BLaER1 treated with 17β-estradiol and CSF1 and Interleukin-3, amounts not matched to agents 10 nM and 100 nM (cell line): Measurements from ENCODE around the gene PDE1C.

Source experiments
- H3K27ac ChIP-seq, 11 experiments: shearing (Covaris generic); formaldehyde crosslinking; 2 replicates each; pipeline ENCODE4 v1.8.1; 2022
- H3K27me3 ChIP-seq, 11 experiments: shearing (Covaris generic); formaldehyde crosslinking; 2 replicates each; pipeline ENCODE4 v1.8.1; 2022
- H3K36me3 ChIP-seq, 11 experiments: shearing (Covaris generic); formaldehyde crosslinking; 2 replicates each; pipeline ENCODE4 v1.8.1; 2022
- H3K4me1 ChIP-seq, 10 experiments: shearing (Covaris generic); formaldehyde crosslinking; 2 replicates each; pipeline ENCODE4 v1.8.1; 2022
- H3K4me2 ChIP-seq, 11 experiments: shearing (Covaris generic); formaldehyde crosslinking; 2 replicates each; pipeline ENCODE4 v1.8.1; 2022
- H3K4me3 ChIP-seq, 10 experiments: shearing (Covaris generic); formaldehyde crosslinking; 2 replicates each; pipeline ENCODE4 v1.8.1; 2022
- H3K9ac ChIP-seq, 11 experiments: shearing (Covaris generic); formaldehyde crosslinking; 2 replicates each; pipeline ENCODE4 v1.8.1; 2022
- H3K9me3 ChIP-seq, 11 experiments: shearing (Covaris generic); formaldehyde crosslinking; replicated peaks in 1 of 11; 2 replicates each; pipeline ENCODE4 v1.8.1; 2022
- H4K20me1 ChIP-seq, 11 experiments: shearing (Covaris generic); formaldehyde crosslinking; 2 replicates each; pipeline ENCODE4 v1.8.1; 2022
- Cebpa-rat ChIP-seq, 11 experiments: shearing (Covaris generic); IDR thresholded peaks; 2 replicates each; pipeline ENCODE4 v1.8.1; 2022

The PDE1C gene

GRCh38 chr7:32070406-32071360 is at the start of gene PDE1C:
PDE1C (minus strand) TSS chr7:32070407.
- H4K20me1 ChIP-seq: no peaks in the 10 kb centered on the region; a peak in 1 of 22 replicates
- no peak within 1 kb of the TSS for H3K9ac ChIP-seq
- TF ChIP-seq Cebpa-rat (IDR thresholded peaks at IDR 0.05): no peak
- H3K9me3 ChIP-seq: peaks cover 0 to 12% (median 10%) of the 10 kb centered on the region in 11 experiments; a peak in 16 of 22 replicates
- no peaks in the 10 kb centered on the region for H3K27me3 ChIP-seq
- peaks cover 0 to 10% (median 6%) of the 10 kb centered on the region in 10 experiments; a peak in 8 of 20 replicates for H3K4me1 ChIP-seq
- H3K4me2 ChIP-seq: no peak within 1 kb of the TSS
- H3K36me3 ChIP-seq: no peaks in the 10 kb centered on the region
- no peak within 1 kb of the TSS for H3K27ac ChIP-seq
- H3K4me3 ChIP-seq: no peak within 1 kb of the TSS

- Histone ChIP-seq H3K4me1 (no peaks in the 10 kb centered on the region), H3K4me2 (no peak overlapping the region), H4K20me1 (no peaks in the 10 kb centered on the region), H3K9ac (no peak overlapping the region), H3K36me3 (no peaks in the 10 kb centered on the region), H3K27me3 (no peaks in the 10 kb centered on the region), H3K9me3 (peaks cover 8 to 39% (median 20%) of the 10 kb centered on the region in 11 experiments; a peak in 21 of 22 replicates), H3K27ac (no peak overlapping the region), H3K4me3 (no peak overlapping the region)
- TF ChIP-seq Cebpa-rat (IDR thresholded peaks at IDR 0.05): no peak
Measured at GRCh38 chr7:32119790-32120196, 49.6 kb upstream of the PDE1C start.

- no peaks in the 10 kb centered on the region for H4K20me1 ChIP-seq
- no peak overlapping the region for H3K4me3 ChIP-seq
- H3K27me3 ChIP-seq: no peaks in the 10 kb centered on the region
- no peak overlapping the region for H3K9ac ChIP-seq
- no peak for TF ChIP-seq Cebpa-rat (IDR thresholded peaks at IDR 0.05)
- H3K4me1 ChIP-seq: no peaks in the 10 kb centered on the region
- H3K27ac ChIP-seq: no peak overlapping the region
- peaks cover 4 to 34% (median 13%) of the 10 kb centered on the region in 11 experiments; a peak in 13 of 22 replicates for H3K9me3 ChIP-seq
- H3K4me2 ChIP-seq: no peak overlapping the region
- H3K36me3 ChIP-seq: no peaks in the 10 kb centered on the region
Measured at GRCh38 chr7:32117837-32118236, 47.6 kb upstream of the PDE1C start.

GRCh38 chr7:32116436-32116835 is 46.2 kb upstream of the PDE1C start:
- no peak for TF ChIP-seq Cebpa-rat (IDR thresholded peaks at IDR 0.05)
- H3K4me2 ChIP-seq: no peak overlapping the region
- H4K20me1 ChIP-seq: no peaks in the 10 kb centered on the region
- no peak overlapping the region for H3K4me3 ChIP-seq
- no peak overlapping the region for H3K27ac ChIP-seq
- no peak overlapping the region for H3K9ac ChIP-seq
- no peaks in the 10 kb centered on the region for H3K36me3 ChIP-seq
- H3K4me1 ChIP-seq: no peaks in the 10 kb centered on the region
- H3K27me3 ChIP-seq: no peaks in the 10 kb centered on the region
- H3K9me3 ChIP-seq: peaks cover 11 to 36% (median 23%) of the 10 kb centered on the region in 11 experiments

- no peak overlapping the region for H3K27ac ChIP-seq
- H3K36me3 ChIP-seq: no peaks in the 10 kb centered on the region
- no peak overlapping the region for H3K9ac ChIP-seq
- H3K4me1 ChIP-seq: no peaks in the 10 kb centered on the region
- H4K20me1 ChIP-seq: no peaks in the 10 kb centered on the region
- H3K4me3 ChIP-seq: no peak overlapping the region
- peaks cover 18 to 42% (median 28%) of the 10 kb centered on the region in 11 experiments for H3K9me3 ChIP-seq
- no peak for TF ChIP-seq Cebpa-rat (IDR thresholded peaks at IDR 0.05)
- no peaks in the 10 kb centered on the region for H3K27me3 ChIP-seq
- no peak overlapping the region for H3K4me2 ChIP-seq
Measured at GRCh38 chr7:32115831-32116230, 45.6 kb upstream of the PDE1C start.

- Histone ChIP-seq H3K36me3 (no peaks in the 10 kb centered on the region), H3K9ac (no peak overlapping the region), H3K27ac (no peak overlapping the region), H4K20me1 (no peaks in the 10 kb centered on the region), H3K4me1 (peaks cover 0 to 28% (median 15%) of the 10 kb centered on the region in 10 experiments; a peak in 15 of 20 replicates), H3K27me3 (no peaks in the 10 kb centered on the region), H3K4me3 (no peak overlapping the region), H3K9me3 (peaks cover 33 to 66% (median 46%) of the 10 kb centered on the region in 11 experiments), H3K4me2 (no peak overlapping the region)
- TF ChIP-seq Cebpa-rat (IDR thresholded peaks at IDR 0.05): no peak
Measured at GRCh38 chr7:32108651-32109050, 38.4 kb upstream of the PDE1C start.

- H3K4me2 ChIP-seq: peak overlapping the region in 9 of 11 experiments; percentile 12 to 92 (median 64); a peak in 14 of 22 replicates
Measured at GRCh38 chr7:32104766-32105165, 34.6 kb upstream of the PDE1C start.

GRCh38 chr7:32103361-32103760 is 33.2 kb upstream of the PDE1C start:
- Histone ChIP-seq H3K27me3 (no peaks in the 10 kb centered on the region), H3K4me1 (peaks cover 0 to 53% (median 25%) of the 10 kb centered on the region in 10 experiments; a peak in 16 of 20 replicates), H3K4me3 (no peak overlapping the region), H3K36me3 (0 out of 22 replicates have a peak, but pooled peaks cover 0 to 4% (median 0%) of the 10 kb centered on the region in 11 experiments), H4K20me1 (no peaks in the 10 kb centered on the region), H3K9ac (no peak overlapping the region), H3K9me3 (peaks cover 25 to 64% (median 42%) of the 10 kb centered on the region in 11 experiments), H3K27ac (no peak overlapping the region), H3K4me2 (peak overlapping the region in 4 of 11 experiments; percentile 3 to 92 (median 30); a peak in 6 of 22 replicates)
- no peak for TF ChIP-seq Cebpa-rat (IDR thresholded peaks at IDR 0.05)

More at GRCh38 chr7:32104766-32105165, 34.6 kb upstream of the PDE1C start:
- no peak for TF ChIP-seq Cebpa-rat (IDR thresholded peaks at IDR 0.05)
- H3K9me3 ChIP-seq: peaks cover 25 to 68% (median 45%) of the 10 kb centered on the region in 11 experiments
- 0 out of 22 replicates have a peak, but pooled peaks cover 0 to 4% (median 0%) of the 10 kb centered on the region in 11 experiments for H3K36me3 ChIP-seq
- no peaks in the 10 kb centered on the region for H3K27me3 ChIP-seq
- no peak overlapping the region for H3K9ac ChIP-seq
- no peak overlapping the region for H3K27ac ChIP-seq
- H4K20me1 ChIP-seq: no peaks in the 10 kb centered on the region
- H3K4me1 ChIP-seq: peaks cover 0 to 53% (median 25%) of the 10 kb centered on the region in 10 experiments; a peak in 16 of 20 replicates
- peak overlapping the region in 2 of 10 experiments; percentile 16 to 19; a peak in 2 of 20 replicates for H3K4me3 ChIP-seq

GRCh38 chr7:32102432-32102873 is 32.2 kb upstream of the PDE1C start:
- Histone ChIP-seq H3K9me3 (peaks cover 23 to 63% (median 42%) of the 10 kb centered on the region in 11 experiments), H3K4me2 (peak overlapping the region in 6 of 11 experiments; percentile 24 to 92 (median 30); a peak in 10 of 22 replicates), H3K4me1 (peaks cover 0 to 53% (median 25%) of the 10 kb centered on the region in 10 experiments; a peak in 16 of 20 replicates), H3K27ac (no peak overlapping the region), H3K36me3 (0 out of 22 replicates have a peak, but pooled peaks cover 0 to 4% (median 0%) of the 10 kb centered on the region in 11 experiments), H3K9ac (no peak overlapping the region), H4K20me1 (no peaks in the 10 kb centered on the region), H3K27me3 (no peaks in the 10 kb centered on the region), H3K4me3 (no peak overlapping the region; a peak in 1 of 20 replicates)
- TF ChIP-seq Cebpa-rat (IDR thresholded peaks at IDR 0.05): no peak
